ENCODE measurements around the gene NFASC.

GRCh38 chr1:205061227-205061626 lies 190.6 kb downstream of the NFASC start:
- TF ChIP-seq EZH2 (IDR thresholded peaks at IDR 0.05; ENCODE audit: borderline replicate concordance) (no peak), CTCF (IDR thresholded peaks at IDR 0.05; ENCODE audit: poor library complexity) (no peak), EZH2phosphoT487 (IDR thresholded peaks at IDR 0.05; ENCODE audit: low read depth, severe bottlenecking, unreplicated experiment) (no peak)

Data from hepatocyte (in vitro differentiated cells).